COLO668 (cell line): ENCODE results near the gene DRICH1.
A peak's percentile ranks its signal among the peaks of the same experiment; 100 is the strongest.
"Not testable (repeated sequence)": the region's sequence is repeated elsewhere in the genome, so short reads cannot be mapped to it uniquely, and the experiment has no call there.

Source experiments
- DNase-seq: peaks from one replicate; lab custom pipeline; 2025; ENCODE audit not compliant: unreplicated experiment; lab: John Stamatoyannopoulos, UW

Gene DRICH1

GRCh38 chr22:23651676-23652075 lies 19.6 kb upstream of the DRICH1 start:
- no peak for DNase-seq

DNA sequence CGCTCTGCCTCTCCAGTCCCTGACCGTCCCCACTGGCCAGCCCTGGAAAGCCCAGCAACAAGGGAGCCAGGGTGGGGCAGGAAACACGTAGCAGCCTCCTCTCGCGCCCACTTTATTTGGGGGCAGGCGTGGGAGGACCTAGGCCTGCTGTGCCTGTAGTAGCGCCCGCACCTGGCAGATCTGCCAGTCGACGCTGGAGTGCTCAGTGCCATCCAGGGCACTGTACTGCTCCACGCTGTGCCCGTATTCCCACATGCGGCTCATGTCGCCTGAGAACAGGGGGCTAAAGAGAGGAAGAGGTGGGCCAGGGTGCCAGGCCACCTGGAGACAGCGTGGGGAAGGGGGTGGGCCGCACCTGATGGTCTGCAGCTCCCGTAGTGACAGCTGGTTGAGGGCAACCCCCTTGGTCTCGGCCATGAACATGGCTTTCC lies 17.0 kb upstream of the DRICH1 start:
- DNase-seq, result no peak

GRCh38 chr22:23646526-23646925 lies 14.4 kb upstream of the DRICH1 start:
- DNase-seq, result not testable (repeated sequence)

GRCh38 chr22:23640206-23640605 lies 8.1 kb upstream of the DRICH1 start:
- not testable (repeated sequence) for DNase-seq

DNA sequence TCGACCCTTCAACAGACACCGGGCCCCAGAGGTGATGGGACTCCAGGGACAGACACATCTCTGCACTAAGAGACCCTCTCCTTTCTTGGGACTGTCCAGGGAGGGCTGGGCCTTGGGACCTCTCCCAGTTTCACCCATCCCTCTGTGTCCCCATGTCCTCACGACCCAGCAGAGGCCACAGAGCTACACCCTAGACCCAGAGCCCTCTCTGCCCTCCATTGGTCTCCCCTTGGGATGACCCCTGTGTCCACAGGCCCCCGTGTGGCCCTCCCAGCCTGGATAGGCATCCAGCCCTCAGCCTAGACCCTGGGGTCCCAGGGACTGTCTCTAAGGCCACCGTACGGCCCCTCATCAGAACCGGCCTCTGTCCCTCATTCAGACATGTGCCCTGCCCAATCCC lies 7.5 kb upstream of the DRICH1 start:
- no peak for DNase-seq

- no peak for DNase-seq
Observed at GRCh38 chr22:23638611-23639010, 6.5 kb upstream of the DRICH1 start.

DNA sequence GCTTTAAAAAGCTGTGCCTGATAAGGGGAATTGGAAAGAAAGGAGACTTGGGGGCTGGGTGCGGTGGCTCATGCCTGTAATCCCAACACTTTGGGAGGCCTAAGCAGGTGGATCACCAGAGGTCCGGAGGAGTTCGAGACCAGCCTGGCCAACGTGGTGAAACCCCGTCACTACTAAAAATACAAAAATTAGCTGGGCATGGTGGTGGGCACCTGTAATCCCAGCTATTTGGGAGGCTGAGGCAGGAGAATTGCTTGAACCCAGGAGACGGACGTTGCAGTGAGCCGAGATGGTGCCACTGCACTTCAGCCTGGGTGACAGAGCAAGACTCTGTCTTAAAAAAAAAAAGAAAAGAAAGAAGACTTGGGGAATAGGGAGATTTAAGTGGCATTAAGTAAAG lies 3.2 kb upstream of the DRICH1 start:
- DNase-seq, result not testable (repeated sequence)

GRCh38 chr22:23628056-23628743 lies 3.9 kb downstream of the DRICH1 start:
- not testable (repeated sequence) for DNase-seq

DNA sequence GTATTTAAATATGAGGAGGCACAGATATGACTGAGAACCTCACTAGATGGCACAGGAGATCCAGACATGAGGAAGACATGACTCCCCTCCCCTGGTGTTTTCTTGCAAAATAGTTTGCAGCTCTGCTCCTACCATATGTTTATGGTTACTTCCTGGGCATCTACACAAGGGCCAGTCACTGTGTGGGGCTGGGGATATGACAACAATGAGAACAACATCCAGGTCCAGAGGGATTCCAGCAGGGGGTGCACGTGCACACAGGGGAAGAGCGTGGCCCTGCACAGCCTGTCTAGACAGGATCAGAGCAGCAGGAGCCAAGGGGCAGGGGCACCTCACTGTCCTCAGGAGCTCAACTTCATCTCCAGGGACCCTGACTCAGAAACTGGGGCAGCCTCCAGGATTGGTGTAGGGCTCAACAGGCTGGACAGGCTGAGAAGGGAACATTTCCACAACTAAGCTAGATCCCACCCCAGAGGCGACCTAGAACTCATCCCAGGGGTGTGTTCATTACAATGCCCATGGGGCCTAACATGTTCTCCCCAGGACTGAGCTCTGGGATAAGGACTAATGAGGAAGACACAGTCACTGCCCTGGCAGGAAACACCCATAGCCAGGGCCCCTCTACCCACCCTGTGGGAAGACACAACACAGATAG lies 4.6 kb downstream of the DRICH1 start:
- peak; percentile 45 for DNase-seq

DNA sequence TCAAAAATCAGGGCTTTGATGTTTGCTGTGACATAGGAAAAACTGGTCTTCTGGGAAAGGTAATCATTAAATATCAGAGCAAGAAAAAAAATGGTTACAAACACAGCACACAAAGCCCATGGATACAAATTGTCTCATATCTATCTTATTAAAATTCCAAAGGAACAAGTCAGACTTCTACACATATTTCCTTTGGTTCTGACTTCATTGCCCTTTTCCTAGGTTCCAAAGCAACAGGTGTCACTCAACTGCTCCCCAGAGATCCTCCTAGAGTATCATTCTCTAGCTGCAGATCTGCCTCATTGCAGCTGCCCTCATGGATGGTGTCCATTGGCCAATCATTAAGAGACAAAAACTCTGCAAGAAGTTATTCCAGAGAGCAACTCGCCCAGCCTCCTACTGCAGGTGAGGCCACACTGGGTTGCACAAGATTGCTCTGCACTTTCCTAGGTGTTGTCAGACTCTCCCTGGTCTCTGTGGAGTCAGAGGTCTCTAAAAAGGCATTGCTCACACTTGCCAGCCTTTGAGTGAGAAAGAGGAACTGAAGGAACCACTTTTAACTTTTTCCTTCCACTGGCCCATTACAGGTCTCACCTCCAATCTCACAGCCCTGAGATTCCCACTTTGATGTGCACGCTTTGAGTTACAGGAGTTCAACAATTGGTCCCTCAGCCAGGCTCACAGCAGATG lies 5.7 kb downstream of the DRICH1 start:
- DNase-seq, result no peak

- DNase-seq, result no peak
Observed at GRCh38 chr22:23622634-23623033, 9.5 kb downstream of the DRICH1 start.

DNA sequence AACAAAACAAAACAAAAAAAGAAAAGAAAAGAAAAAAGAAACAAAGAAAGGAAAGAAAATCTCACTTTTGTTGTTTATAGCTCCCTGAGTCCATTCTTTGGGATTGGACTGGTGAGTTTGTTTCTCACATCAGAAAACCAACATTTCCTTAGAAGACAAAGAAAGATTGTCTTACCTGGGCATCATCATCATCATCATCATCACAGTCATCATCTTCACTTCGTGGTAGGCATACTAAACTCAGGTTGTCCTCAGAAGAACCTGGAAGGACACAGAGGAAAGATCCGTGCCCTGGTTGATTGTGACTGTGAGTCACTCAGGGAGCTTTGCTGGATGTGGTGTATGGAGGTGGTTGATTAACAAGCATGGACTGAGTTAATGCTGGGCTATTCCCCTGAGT lies 10.2 kb downstream of the DRICH1 start:
- DNase-seq, result not testable (repeated sequence)

- no peak for DNase-seq
Observed at GRCh38 chr22:23621082-23621780, 10.9 kb downstream of the DRICH1 start.

- no peak for DNase-seq
Observed at GRCh38 chr22:23613193-23613972, 18.7 kb downstream of the DRICH1 start.

DNA sequence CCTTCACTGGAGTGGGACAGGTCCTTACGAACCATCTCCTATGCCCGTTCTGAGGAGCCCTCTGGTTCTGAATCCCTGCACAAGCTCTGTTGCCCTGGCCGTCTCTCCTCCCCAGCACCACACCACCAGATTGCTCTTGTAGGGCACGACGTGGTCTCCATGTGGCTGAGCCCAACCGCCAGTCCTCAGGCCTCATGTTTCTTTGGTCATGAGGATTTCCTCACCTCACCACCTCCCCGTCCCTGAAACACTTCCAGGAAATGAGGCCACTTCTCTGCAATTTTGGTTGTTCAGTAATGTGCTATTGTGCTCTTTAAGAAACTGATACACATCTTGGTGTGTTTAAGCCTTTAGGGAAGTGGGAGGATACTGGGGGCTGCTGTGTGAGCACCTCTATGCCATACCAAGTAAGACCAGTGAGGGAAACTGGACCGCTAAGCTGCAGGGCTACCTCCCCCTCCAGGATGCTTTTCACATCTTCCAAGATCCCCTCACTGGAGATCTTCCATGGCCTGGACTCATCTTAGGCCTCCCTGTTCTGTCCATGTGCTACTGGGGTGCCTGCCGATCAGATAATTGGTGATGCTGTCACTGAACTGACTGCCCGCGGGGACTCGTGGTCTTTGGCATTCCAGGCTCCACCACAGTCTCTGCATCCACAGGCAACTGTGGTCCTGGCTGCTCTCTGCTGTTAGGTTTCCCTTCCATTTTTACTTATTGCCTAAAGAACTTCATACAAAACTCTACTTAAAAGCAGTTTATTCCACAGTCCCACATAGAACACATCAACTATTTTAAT lies 21.9 kb downstream of the DRICH1 start:
- no peak for DNase-seq

DNA sequence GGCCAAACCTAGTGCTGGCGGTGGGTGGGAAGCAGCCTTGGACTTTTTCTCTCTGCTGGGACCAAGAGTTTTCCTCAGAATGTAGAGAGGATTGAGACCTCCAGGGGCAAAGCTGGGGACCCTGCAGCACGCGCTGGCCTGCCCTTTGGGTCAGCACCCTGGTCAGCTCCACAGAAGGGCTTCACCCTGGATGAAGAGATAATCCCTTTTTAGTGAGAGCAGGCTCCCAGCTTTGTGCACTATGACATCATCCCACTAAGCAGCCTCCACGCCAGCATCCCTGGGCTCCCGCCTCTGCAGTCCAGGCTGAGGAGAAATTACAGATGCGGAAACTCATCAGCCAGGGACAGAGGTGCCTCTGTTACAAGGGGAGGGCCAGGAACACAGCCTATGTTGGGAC lies 23.5 kb downstream of the DRICH1 start:
- DNase-seq, result no peak

GRCh38 chr22:23606204-23607131 lies 25.7 kb downstream of the DRICH1 start:
- no peak for DNase-seq

GRCh38 chr22:23604939-23605712 lies 27.0 kb downstream of the DRICH1 start:
- no peak for DNase-seq
